Liver (tissue), 3 donors: ENCODE results near the gene SNX3.

Experiments
- EGR1 ChIP-seq, 2 donors: IDR thresholded peaks; 2 replicates each; pipeline ENCODE4 v1.6.1; 2016 to 2018; ENCODE audit warnings: antibody characterized with exemption in 2 of 2, low read depth in 2 of 2
- RAD21 ChIP-seq, 2 donors: IDR thresholded peaks; 2 replicates each; pipeline ENCODE4 v1.6.1; 2016; ENCODE audit warnings: antibody characterized with exemption in 2 of 2, mild to moderate bottlenecking in 2 of 2
- TF ChIP-seq, protein P1 (sequence below): fragments of 150-350 bp; IDR thresholded peaks from 2 replicates; pipeline ENCODE4 v1.5.1; 2017; ENCODE audit warnings: improper control_type of control experiment, low read depth, low read length; ENCODE audit not compliant: missing input control
- TF ChIP-seq, protein P2 (sequence below): IDR thresholded peaks from 2 replicates; pipeline ENCODE4 v1.6.1; 2016; ENCODE audit warnings: antibody characterized with exemption, mild to moderate bottlenecking
- donor health status: healthy.
- donor health status: healthy.

GRCh38 chr6:108180776-108181175, 80.1 kb downstream of the SNX3 start:
- TF ChIP-seq, protein P1, sequence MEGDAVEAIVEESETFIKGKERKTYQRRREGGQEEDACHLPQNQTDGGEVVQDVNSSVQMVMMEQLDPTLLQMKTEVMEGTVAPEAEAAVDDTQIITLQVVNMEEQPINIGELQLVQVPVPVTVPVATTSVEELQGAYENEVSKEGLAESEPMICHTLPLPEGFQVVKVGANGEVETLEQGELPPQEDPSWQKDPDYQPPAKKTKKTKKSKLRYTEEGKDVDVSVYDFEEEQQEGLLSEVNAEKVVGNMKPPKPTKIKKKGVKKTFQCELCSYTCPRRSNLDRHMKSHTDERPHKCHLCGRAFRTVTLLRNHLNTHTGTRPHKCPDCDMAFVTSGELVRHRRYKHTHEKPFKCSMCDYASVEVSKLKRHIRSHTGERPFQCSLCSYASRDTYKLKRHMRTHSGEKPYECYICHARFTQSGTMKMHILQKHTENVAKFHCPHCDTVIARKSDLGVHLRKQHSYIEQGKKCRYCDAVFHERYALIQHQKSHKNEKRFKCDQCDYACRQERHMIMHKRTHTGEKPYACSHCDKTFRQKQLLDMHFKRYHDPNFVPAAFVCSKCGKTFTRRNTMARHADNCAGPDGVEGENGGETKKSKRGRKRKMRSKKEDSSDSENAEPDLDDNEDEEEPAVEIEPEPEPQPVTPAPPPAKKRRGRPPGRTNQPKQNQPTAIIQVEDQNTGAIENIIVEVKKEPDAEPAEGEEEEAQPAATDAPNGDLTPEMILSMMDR, result no peak
- TF ChIP-seq EGR1 (IDR thresholded peaks at IDR 0.05; ENCODE audit: low read depth in 2 of 2) (no peak), RAD21 (IDR thresholded peaks at IDR 0.05) (no peak)
- TF ChIP-seq, protein P2, sequence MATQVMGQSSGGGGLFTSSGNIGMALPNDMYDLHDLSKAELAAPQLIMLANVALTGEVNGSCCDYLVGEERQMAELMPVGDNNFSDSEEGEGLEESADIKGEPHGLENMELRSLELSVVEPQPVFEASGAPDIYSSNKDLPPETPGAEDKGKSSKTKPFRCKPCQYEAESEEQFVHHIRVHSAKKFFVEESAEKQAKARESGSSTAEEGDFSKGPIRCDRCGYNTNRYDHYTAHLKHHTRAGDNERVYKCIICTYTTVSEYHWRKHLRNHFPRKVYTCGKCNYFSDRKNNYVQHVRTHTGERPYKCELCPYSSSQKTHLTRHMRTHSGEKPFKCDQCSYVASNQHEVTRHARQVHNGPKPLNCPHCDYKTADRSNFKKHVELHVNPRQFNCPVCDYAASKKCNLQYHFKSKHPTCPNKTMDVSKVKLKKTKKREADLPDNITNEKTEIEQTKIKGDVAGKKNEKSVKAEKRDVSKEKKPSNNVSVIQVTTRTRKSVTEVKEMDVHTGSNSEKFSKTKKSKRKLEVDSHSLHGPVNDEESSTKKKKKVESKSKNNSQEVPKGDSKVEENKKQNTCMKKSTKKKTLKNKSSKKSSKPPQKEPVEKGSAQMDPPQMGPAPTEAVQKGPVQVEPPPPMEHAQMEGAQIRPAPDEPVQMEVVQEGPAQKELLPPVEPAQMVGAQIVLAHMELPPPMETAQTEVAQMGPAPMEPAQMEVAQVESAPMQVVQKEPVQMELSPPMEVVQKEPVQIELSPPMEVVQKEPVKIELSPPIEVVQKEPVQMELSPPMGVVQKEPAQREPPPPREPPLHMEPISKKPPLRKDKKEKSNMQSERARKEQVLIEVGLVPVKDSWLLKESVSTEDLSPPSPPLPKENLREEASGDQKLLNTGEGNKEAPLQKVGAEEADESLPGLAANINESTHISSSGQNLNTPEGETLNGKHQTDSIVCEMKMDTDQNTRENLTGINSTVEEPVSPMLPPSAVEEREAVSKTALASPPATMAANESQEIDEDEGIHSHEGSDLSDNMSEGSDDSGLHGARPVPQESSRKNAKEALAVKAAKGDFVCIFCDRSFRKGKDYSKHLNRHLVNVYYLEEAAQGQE, result no peak
